Measurements from ENCODE around the gene COX17. TPM values are rescaled to one million over a fixed set of nuclear protein-coding genes. Genes with fewer than 3 reads are reported as not detected.
A peak's percentile ranks its signal among the peaks of the same experiment; 100 is the strongest.

COX17 gene
- total and polyA plus RNA-seq, 9 of the 15 experiments (the other 6 are each of a cell fraction or from before 2014, with no cell fraction given) = 29.1 to 167 (median 60.6) TPM

GRCh38 chr3:119628390-119628789 is 48.8 kb downstream of the COX17 start (continued):
- TF ChIP-seq MECOM (CRISPR knock-in tag; IDR thresholded peaks at IDR 0.05) = no peak

- no peaks in the 10 kb centered on the region for H3K36me3 ChIP-seq (ENCODE audit: control insufficient read depth, insufficient read depth, low read length)
- no peak for FAIRE-seq
- no peak overlapping the region for H3K4me2 ChIP-seq (ENCODE audit: insufficient read depth, low read length)
- H3K27ac ChIP-seq (ENCODE audit: extremely low read depth, low read depth, low read length) = no peak overlapping the region
- 37% methylated on average over 7 of the region's 8 CpGs for WGBS (ENCODE audit: insufficient coverage, low coverage, missing lambda C conversion rate)
- intact Hi-C loops (cut with micrococcal nuclease) (no loop called here), in situ Hi-C loops (cut with MboI) (no loop called here)
- H2AFZ ChIP-seq (ENCODE audit: low read depth, low read length) = 0 out of 2 replicates have a peak overlapping the region, but pooled peaks have one; percentile 16
- CTCF ChIA-PET (ENCODE audit: low intra/inter-chr PET ratio) = no interaction called here
- no peaks in the 10 kb centered on the region for H4K20me1 ChIP-seq (replicated peaks; ENCODE audit: control insufficient read depth, insufficient read depth, low read length)
- H3K4me3 ChIP-seq = no peak overlapping the region
- no peaks in the 10 kb centered on the region for H3K79me2 ChIP-seq (ENCODE audit: control insufficient read depth, insufficient read depth, low read length)
- no peak overlapping the region for H3K9ac ChIP-seq (ENCODE audit: insufficient read depth in 1 of 2, low read depth in 2 of 2, low read length in 2 of 2)
- no peak for ATAC-seq
- TF ChIP-seq E4F1 (CRISPR knock-in tag; IDR thresholded peaks at IDR 0.05; ENCODE audit: borderline replicate concordance) (no peak), BCL6 (CRISPR knock-in tag; IDR thresholded peaks at IDR 0.05) (no peak), SIN3A (IDR thresholded peaks at IDR 0.05; ENCODE audit: borderline replicate concordance in 2 of 2, control insufficient read depth in 1 of 2, low read depth in 2 of 2, low read length in 2 of 2) (no peak), FOXK1 (CRISPR knock-in tag; IDR thresholded peaks at IDR 0.05; ENCODE audit: borderline replicate concordance) (no peak), SMARCB1 (IDR thresholded peaks at IDR 0.05; ENCODE audit: insufficient read length, low read depth) (no peak), BDP1 (IDR thresholded peaks at IDR 0.05; ENCODE audit: insufficient read depth, insufficient read length) (no peak)
- TF ChIP-seq, protein P1, sequence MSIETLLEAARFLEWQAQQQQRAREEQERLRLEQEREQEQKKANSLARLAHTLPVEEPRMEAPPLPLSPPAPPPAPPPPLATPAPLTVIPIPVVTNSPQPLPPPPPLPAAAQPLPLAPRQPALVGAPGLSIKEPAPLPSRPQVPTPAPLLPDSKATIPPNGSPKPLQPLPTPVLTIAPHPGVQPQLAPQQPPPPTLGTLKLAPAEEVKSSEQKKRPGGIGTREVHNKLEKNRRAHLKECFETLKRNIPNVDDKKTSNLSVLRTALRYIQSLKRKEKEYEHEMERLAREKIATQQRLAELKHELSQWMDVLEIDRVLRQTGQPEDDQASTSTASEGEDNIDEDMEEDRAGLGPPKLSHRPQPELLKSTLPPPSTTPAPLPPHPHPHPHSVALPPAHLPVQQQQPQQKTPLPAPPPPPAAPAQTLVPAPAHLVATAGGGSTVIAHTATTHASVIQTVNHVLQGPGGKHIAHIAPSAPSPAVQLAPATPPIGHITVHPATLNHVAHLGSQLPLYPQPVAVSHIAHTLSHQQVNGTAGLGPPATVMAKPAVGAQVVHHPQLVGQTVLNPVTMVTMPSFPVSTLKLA (conservative IDR thresholded peaks at IDR 0.05) = no peak
- H3K9me3 ChIP-seq (replicated peaks; ENCODE audit: control insufficient read depth, insufficient read depth, low read depth, low read length) = no peaks in the 10 kb centered on the region
- POLR2A ChIA-PET = no interaction called here
- no peaks in the 10 kb centered on the region for H3K9me1 ChIP-seq (ENCODE audit: control insufficient read depth, insufficient read depth, low read length)
- BruUV-seq (replicated peaks) = no TSS peak
- no peaks in the 10 kb centered on the region for H3K27me3 ChIP-seq (ENCODE audit: control insufficient read depth in 2 of 2, insufficient read depth in 2 of 2, low read length in 2 of 2)
- no peak for DNase-seq (ENCODE audit: extremely low read depth in 1 of 4, low spot score in 3 of 4)
- H3K4me1 ChIP-seq (replicated peaks in 1 of 2; ENCODE audit: control insufficient read depth in 2 of 2, insufficient read depth in 2 of 2, low read length in 2 of 2) = peaks cover 0 to 11% of the 10 kb centered on the region in 2 experiments; a peak in 4 of 5 replicates
These were observed 49.7 kb downstream of the COX17 start for GRCh38 chr3:119627461-119627860.
